RWPE1 (cell line): ENCODE results near the gene KCNQ1.

Experiments used
- CTCF ChIA-PET: fragments of 350-600 bp; sonication (Branson Sonifier 250); formaldehyde crosslinking; extraction: SDS; loops from one replicate; lab custom pipeline; 2021; lab: Yijun Ruan, JAX
- POLR2A ChIA-PET: fragments of 400-600 bp; formaldehyde crosslinking; extraction: SDS; loops from one replicate; lab custom pipeline; 2020; ENCODE audit warnings: antibody characterized with exemption; ENCODE audit not compliant: low non-redundant PET; lab: Yijun Ruan, JAX
- DNase-seq: peaks from one replicate; pipeline ENCODE4 v3.0.0; 2012; ENCODE audit warnings: low spot score
- H3K27ac ChIP-seq: fragments of 450-650 bp; 2 replicates; pipeline ENCODE4 v1.5.1; 2017
- CTCF ChIP-seq: fragments of 450-650 bp; conservative IDR thresholded peaks from 2 replicates; pipeline ENCODE4 v1.5.1; 2017; ENCODE audit warnings: low read depth, mild to moderate bottlenecking

Gene KCNQ1

GRCh38 chr11:2688381-2689231 is 243.8 kb downstream of the KCNQ1 start:
- ChIA-PET CTCF (interaction anchor here (0.5 kb wide), 1 partner anchor 156 kb away, joined by 3 read pairs; no protein-coding TSS in a partner anchor), POLR2A (no interaction called here)
- DNase-seq = no peak
- no peak for TF ChIP-seq CTCF
- H3K27ac ChIP-seq = no peak overlapping the region

GRCh38 chr11:2689651-2690575 is 245.1 kb downstream of the KCNQ1 start:
- no peak overlapping the region for H3K27ac ChIP-seq
- TF ChIP-seq CTCF = no peak
- no peak for DNase-seq
- ChIA-PET CTCF (no interaction called here), POLR2A (no interaction called here)

GRCh38 chr11:2690596-2691354 is 246.0 kb downstream of the KCNQ1 start:
- no peak for TF ChIP-seq CTCF
- no peak overlapping the region for H3K27ac ChIP-seq
- ChIA-PET POLR2A (no interaction called here), CTCF (interaction anchor here (0.7 kb wide), 1 partner anchor 191 kb away, joined by 3 read pairs; no protein-coding TSS in a partner anchor)
- DNase-seq = no peak

GRCh38 chr11:2691355-2691761 is 246.6 kb downstream of the KCNQ1 start:
- ChIA-PET POLR2A (no interaction called here), CTCF (interaction anchor here (1.0 kb wide), 1 partner anchor 45 kb away, joined by 3 read pairs; no protein-coding TSS in a partner anchor)
- DNase-seq = no peak
- TF ChIP-seq CTCF = no peak
- H3K27ac ChIP-seq = no peak overlapping the region

- POLR2A ChIA-PET = no interaction called here
- peak overlapping the region; percentile 8; the same call in 1 of the 2 replicates for H3K27ac ChIP-seq
- DNase-seq = peak; percentile 35
- CTCF ChIA-PET = interaction anchor here (0.6 to 1.4 kb wide), 6 partner anchors 10 to 196 kb away, joined by 3 to 6 read pairs (median 3); no protein-coding TSS in a partner anchor
- TF ChIP-seq CTCF = no peak; the same call in 1 of the 2 replicates
These were observed 247.4 kb downstream of the KCNQ1 start for GRCh38 chr11:2691991-2692875.
